Fibroblast of villous mesenchyme (primary cell): Measurements from ENCODE around the gene NCBP2L. TPM values are rescaled to one million over a fixed set of nuclear protein-coding genes. Genes with fewer than 3 reads are reported as not detected.

ENCODE experiments used
- DNase-seq: peaks from one replicate; pipeline ENCODE4 v3.0.0-alpha.2; 2010; ENCODE audit warnings: low read depth
- H3K4me3 ChIP-seq: 2 replicates; pipeline ENCODE4 v1.5.1; 2011; ENCODE audit warnings: low read depth, mild to moderate bottlenecking, low read length
- total RNA-seq: library from RNA; depleted of rRNA; stranded (reverse); fragments of >200 nt; gene quantifications from 2 replicates; pipeline ENCODE4 v1.2.3, GENCODE V29; 2012
- TF ChIP-seq, protein P1 (sequence below): IDR thresholded peaks from 2 replicates; pipeline ENCODE4 v1.5.1; 2012; ENCODE audit warnings: low read depth, mild to moderate bottlenecking, low read length; ENCODE audit not compliant: insufficient read depth

NCBP2L gene
- total RNA-seq, 1 donor = not detected

DNA sequence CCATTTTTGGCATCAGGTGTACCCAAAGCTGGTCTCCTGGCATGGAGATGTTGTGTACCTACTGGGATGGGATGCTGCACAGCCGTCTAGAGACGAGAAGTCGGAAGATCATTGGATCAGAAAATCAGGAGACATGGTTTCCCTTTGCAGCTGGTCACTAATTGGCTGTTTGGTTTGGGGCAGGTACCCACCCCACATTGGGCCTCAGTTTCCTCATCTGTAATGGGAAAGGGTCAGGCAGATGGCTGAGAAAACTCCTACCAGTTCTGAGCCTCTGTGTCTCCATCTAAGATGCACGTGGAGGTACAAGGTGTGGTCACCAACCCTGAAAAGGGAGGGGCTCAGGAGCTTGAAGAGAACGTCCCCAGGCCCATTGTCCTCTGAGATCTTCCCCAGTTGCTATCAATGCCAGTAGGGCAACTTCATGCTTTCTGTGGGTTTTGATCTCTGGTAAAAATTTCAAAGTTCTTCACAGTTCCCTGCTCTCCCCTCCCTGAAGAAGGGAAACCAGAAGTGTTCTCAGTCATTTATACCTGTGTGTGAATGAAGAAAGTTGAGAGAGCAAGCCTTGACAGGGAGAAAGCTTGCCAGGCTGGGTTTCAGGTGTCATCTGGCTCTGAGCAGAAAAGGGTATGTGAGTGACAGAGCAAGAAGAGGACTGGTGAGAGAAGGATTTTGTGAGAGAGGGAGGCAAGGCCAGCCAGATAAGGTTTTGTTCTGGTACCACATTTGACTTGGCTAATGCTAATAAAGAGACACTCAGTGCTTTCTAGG lies 17.0 kb upstream of the NCBP2L start:
- TF ChIP-seq, protein P1, sequence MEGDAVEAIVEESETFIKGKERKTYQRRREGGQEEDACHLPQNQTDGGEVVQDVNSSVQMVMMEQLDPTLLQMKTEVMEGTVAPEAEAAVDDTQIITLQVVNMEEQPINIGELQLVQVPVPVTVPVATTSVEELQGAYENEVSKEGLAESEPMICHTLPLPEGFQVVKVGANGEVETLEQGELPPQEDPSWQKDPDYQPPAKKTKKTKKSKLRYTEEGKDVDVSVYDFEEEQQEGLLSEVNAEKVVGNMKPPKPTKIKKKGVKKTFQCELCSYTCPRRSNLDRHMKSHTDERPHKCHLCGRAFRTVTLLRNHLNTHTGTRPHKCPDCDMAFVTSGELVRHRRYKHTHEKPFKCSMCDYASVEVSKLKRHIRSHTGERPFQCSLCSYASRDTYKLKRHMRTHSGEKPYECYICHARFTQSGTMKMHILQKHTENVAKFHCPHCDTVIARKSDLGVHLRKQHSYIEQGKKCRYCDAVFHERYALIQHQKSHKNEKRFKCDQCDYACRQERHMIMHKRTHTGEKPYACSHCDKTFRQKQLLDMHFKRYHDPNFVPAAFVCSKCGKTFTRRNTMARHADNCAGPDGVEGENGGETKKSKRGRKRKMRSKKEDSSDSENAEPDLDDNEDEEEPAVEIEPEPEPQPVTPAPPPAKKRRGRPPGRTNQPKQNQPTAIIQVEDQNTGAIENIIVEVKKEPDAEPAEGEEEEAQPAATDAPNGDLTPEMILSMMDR = no peak

DNA sequence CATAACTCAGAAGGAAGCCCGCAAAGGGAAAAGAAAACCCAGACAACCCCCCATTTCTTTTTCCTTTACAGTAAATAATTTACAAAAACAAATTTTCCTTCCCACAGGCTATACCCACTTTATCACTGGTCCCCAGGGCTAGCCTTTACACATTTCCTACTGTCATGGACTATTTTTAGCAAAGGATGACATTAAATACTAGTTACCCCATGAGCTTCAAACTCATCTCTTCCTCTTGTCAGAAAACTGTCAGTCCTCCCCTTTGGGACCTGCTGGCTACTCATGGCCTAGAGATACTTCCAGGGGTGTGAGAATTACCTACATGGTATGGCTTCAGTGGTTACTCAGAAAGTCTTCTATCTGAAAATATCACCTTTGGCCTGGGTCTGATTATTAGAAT lies 13.9 kb upstream of the NCBP2L start:
- DNase-seq = no peak
- TF ChIP-seq, protein P1 = no peak
- H3K4me3 ChIP-seq = no peak overlapping the region

More for the DNA sequence above, 17.0 kb upstream of the NCBP2L start:
- no peak overlapping the region for H3K4me3 ChIP-seq
- no peak for DNase-seq

DNA sequence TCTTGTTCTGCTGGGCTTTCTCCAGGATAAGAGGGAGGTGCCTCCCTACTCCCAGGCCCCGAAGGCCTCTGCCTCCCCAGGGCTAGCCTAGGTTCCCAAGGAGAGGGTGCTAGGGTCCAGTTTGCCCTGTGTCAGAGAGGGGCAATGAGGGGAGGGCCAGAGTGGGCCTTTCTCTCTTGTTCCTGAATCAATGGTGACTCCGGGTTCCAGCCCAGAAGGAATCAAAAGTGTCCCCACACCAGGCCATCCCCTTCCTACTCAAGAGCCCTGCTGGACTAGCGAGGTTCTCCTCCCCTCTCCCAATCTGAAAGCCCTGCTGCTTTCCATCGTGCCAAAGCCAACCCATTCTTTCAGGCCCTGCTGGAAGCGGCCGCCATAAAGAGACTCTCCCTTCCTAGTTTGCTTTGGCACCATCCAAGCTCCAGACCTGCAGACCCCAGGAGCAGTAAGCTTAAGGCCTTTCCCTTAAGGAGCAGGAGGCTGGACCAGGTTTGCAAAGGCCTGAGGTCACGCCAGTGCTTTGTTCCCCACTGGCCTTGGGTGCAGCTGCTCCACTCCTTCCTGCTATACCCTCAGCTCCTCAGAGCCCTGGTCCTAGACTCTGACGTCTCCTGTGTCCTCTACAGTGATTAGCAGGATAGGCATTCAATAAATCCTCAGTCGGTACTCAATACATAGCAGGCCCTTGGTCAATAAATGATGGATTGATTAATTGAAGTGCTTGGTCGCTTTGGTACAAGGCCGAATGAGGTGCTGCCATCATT lies 12.5 kb upstream of the NCBP2L start:
- TF ChIP-seq, protein P1 = no peak
- H3K4me3 ChIP-seq = no peak overlapping the region
- no peak for DNase-seq

DNA sequence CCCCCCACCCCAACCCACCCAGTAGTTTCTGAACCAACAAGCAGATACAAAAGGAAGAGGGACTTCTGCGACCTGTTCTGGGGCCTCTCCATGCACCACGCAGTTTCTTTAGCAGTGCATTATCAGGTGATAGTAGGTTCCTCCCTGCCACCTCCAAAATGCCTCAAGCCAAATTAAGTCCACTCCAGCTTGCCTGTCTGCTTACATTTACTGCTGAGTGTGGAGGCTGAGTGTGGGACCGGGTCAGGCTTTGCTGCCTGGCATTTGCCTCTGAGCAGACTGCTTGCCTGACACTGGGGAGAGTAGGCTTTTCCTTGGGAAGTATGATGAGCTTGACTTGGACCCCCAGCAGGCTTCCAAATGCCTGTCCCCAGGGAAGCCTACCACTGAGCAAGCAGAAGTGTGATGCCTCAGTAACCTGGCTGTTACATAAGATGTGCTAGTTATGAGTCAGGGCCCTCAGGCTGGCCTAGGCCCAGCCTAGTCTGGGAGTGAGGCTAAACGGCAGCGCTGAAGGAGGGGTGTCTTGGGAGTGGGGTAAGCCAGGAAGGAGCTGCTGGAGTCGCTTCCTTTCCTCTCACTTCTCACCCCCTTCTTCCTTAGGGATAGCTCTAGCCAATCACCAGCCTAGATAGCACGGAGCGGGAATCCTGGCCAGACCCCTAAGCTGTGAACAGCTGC lies 10.9 kb upstream of the NCBP2L start:
- TF ChIP-seq, protein P1 = no peak
- H3K4me3 ChIP-seq = no peak overlapping the region
- peak; percentile 53 for DNase-seq

DNA sequence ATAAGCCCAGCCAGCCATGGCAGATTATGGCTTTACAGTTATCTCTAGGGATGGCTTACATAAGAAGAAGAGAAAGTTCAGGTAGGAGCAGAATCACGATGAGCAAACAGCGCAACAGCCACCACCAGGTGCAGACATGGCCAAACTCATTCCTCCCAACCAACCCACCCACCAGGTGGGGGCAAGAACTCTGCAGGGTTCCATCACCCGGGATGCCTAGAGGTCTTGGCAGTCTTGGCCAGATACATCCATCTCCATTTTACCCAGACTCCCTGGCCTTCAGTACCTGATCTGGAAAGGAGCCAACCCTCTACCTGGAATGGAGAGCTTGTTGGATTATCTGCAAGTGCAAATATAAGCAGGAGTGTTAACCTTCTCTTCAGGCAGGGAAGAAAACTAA lies 9.5 kb upstream of the NCBP2L start:
- DNase-seq = no peak
- H3K4me3 ChIP-seq = no peak overlapping the region
- TF ChIP-seq, protein P1 = no peak

DNA sequence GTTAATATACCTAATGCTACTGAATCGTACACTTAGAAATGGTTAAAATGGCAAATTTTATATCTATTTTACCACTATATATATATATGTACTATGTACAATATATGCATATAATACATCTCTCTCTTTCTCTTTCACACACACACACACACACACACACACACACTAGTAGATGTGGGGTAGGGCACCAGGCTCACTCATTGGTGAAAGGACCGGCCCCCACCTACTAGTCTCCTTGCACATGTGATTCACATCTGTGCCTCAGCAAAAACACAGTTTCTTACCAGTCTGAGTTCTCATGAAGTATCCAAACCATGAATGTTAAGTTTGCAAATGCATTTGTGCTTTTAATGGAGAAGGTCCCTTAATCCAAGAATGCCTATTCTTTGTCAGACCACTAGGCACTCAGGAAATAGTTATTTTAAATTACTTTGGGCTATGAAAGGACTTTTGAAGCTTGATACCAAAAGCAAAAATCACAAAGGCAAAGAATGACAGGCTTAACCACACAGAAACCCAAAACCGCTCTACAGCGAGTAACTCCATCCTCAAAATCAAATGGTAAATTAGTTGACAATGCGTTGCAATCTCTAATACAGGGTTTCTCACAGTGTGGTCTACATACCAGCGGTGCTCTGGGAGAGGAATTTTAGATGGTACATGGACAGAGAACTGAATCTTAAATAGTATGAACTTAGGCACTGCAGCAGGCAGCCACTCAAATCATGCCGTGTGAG lies 7.8 kb upstream of the NCBP2L start:
- DNase-seq = no peak

More for the DNA sequence above, 7.8 kb upstream of the NCBP2L start:
- no peak overlapping the region for H3K4me3 ChIP-seq
- TF ChIP-seq, protein P1 = no peak
